CD4-positive, alpha-beta T cell (primary cell): ENCODE results near the gene FADS1. TPM values are rescaled to one million over a fixed set of nuclear protein-coding genes. Genes with fewer than 3 reads are reported as not detected.

ENCODE experiments used
- ATAC-seq: fragments of 200-7000 bp; cut with Tn5 transposase; one replicate; pipeline ENCODE4 v1.10.0; 2022; ENCODE audit warnings: mild to moderate bottlenecking; ENCODE audit not compliant: poor library complexity
- CTCF ChIA-PET: fragments of 350-600 bp; sonication (Branson Sonifier 250); formaldehyde crosslinking; loops from one replicate; lab custom pipeline; 2021; ENCODE audit warnings: antibody characterized with exemption, inconsistent platforms; lab: Charles Lee
- POLR2A ChIA-PET: fragments of 350-600 bp; sonication (Branson Sonifier 250); formaldehyde crosslinking; loops from one replicate; lab custom pipeline; 2021; ENCODE audit warnings: antibody characterized with exemption, inconsistent platforms; lab: Charles Lee
- DNase-seq, 14 experiments: peaks; one replicate each; pipeline ENCODE4 v3.0.0-alpha.2; 2013 to 2020; ENCODE audit warnings: mixed read lengths in 2 of 14
- H3K27ac ChIP-seq, 2 donors: one replicate each; pipeline versions ENCODE4 v1.5.1 to v1.7.0; 2013; ENCODE audit warnings: low read length in 2 of 2, low read depth in 1 of 2, mild to moderate bottlenecking in 1 of 2
- H3K27me3 ChIP-seq, 2 experiments: 1 replicate in 1 of 2; 2 replicates in 1 of 2; pipeline versions ENCODE4 v1.6.1 to v1.7.0; 2013; ENCODE audit warnings: low read length in 2 of 2, control low read depth in 1 of 2, mild to moderate bottlenecking in 1 of 2, moderate library complexity in 1 of 2; ENCODE audit not compliant: insufficient read depth in 2 of 2, control insufficient read depth in 1 of 2
- H3K36me3 ChIP-seq: one replicate; pipeline ENCODE4 v1.6.1; 2013; ENCODE audit warnings: low read length, control low read depth; ENCODE audit not compliant: insufficient read depth
- H3K4me1 ChIP-seq: one replicate; pipeline ENCODE4 v1.6.1; 2013; ENCODE audit warnings: low read length, control low read depth; ENCODE audit not compliant: insufficient read depth
- H3K4me3 ChIP-seq: one replicate; pipeline ENCODE4 v1.5.1; 2013; ENCODE audit warnings: mild to moderate bottlenecking, low read length, moderate library complexity
- H3K9me3 ChIP-seq, 2 experiments: 1 replicate in 1 of 2; 2 replicates in 1 of 2; pipeline versions ENCODE4 v1.6.1 to v1.7.0; 2013; ENCODE audit warnings: low read length in 2 of 2, mild to moderate bottlenecking in 2 of 2, control low read depth in 1 of 2, moderate library complexity in 1 of 2; ENCODE audit not compliant: control insufficient read depth in 1 of 2, insufficient read depth in 1 of 2
- H3K27ac Mint-ChIP-seq: one replicate; pipeline ENCODE4 v1.8.0; 2020; ENCODE audit warnings: mixed read lengths
- H3K27me3 Mint-ChIP-seq: one replicate; pipeline ENCODE4 v1.8.0; 2021; ENCODE audit warnings: mixed read lengths
- H3K36me3 Mint-ChIP-seq: one replicate; pipeline ENCODE4 v1.8.0; 2021; ENCODE audit warnings: low read depth, mixed read lengths
- H3K4me1 Mint-ChIP-seq: one replicate; pipeline ENCODE4 v1.8.0; 2021; ENCODE audit warnings: low read depth, mixed read lengths
- H3K4me3 Mint-ChIP-seq: one replicate; pipeline ENCODE4 v1.8.0; 2020; ENCODE audit warnings: mild to moderate bottlenecking, mixed read lengths
- H3K9me3 Mint-ChIP-seq: one replicate; pipeline ENCODE4 v1.8.0; 2020; ENCODE audit warnings: mixed read lengths
- intact Hi-C, 2 experiments: fragments of 100-400 bp; cut with DNase I in 1 of 2; cut with micrococcal nuclease in 1 of 2; formaldehyde crosslinking; loops; one replicate each; pipeline versions ENCODE4 v1.15.1 to v1.9.0; 2023 to 2025; cut with DNase I, micrococcal nuclease
- total RNA-seq, 174 experiments: library from RNA in 2 of 174; stranded (reverse) in 2 of 174; gene quantifications; one replicate each; pipeline ENCODE4 v1.2.3 and lab custom pipeline; 2021 to 2026
- TF ChIP-seq, protein P1 (sequence below): fragments of 200-600 bp; IDR thresholded peaks from one replicate; pipeline ENCODE4 v1.8.0; 2022; ENCODE audit warnings: antibody characterized with exemption, mild to moderate bottlenecking

FADS1 gene
- total RNA-seq, 2 experiments from 2014 or later, result 0.56 to 0.77 TPM

DNA sequence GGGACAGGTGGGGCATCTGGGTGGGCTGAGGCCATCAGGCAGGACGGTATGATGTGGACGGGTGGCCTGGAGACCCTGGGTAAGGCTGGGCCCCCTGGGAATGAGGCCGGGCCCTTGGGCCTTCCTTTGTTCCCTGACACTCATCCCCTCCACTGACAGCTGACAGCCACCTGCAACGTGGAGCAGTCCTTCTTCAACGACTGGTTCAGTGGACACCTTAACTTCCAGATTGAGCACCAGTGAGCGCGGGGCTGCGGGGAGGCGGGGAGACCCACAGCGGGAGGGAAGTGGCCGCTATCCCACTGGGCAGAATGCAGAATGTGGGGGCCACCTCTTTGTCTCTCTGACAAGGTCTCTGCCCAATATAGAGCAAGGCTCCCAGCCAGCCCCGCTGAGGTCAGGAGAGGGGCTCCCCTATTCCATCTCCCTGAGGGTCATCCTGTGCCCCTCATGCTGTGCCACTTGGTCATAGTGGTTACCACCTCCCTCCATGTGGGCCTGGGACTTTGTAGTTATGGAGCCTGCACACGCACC, 46.8 kb upstream of the FADS1 start:
- Mint-ChIP-seq H3K27me3 (no peaks in the 10 kb centered on the region), H3K4me1 (no peaks in the 10 kb centered on the region), H3K27ac (no peak overlapping the region), H3K36me3 (no peaks in the 10 kb centered on the region), H3K9me3 (no peaks in the 10 kb centered on the region), H3K4me3 (no peak overlapping the region)
- H3K27ac ChIP-seq, result no peak overlapping the region
- POLR2A ChIA-PET, result no interaction called here
- DNase-seq (no peak), ATAC-seq (no peak)
- H3K27me3 ChIP-seq, result no peaks in the 10 kb centered on the region
- TF ChIP-seq, protein P1, sequence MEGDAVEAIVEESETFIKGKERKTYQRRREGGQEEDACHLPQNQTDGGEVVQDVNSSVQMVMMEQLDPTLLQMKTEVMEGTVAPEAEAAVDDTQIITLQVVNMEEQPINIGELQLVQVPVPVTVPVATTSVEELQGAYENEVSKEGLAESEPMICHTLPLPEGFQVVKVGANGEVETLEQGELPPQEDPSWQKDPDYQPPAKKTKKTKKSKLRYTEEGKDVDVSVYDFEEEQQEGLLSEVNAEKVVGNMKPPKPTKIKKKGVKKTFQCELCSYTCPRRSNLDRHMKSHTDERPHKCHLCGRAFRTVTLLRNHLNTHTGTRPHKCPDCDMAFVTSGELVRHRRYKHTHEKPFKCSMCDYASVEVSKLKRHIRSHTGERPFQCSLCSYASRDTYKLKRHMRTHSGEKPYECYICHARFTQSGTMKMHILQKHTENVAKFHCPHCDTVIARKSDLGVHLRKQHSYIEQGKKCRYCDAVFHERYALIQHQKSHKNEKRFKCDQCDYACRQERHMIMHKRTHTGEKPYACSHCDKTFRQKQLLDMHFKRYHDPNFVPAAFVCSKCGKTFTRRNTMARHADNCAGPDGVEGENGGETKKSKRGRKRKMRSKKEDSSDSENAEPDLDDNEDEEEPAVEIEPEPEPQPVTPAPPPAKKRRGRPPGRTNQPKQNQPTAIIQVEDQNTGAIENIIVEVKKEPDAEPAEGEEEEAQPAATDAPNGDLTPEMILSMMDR, result no peak
- no peaks in the 10 kb centered on the region for H3K36me3 ChIP-seq
- intact Hi-C loops, result loop anchor here in 1 of 2 experiments (5.0 kb wide), 1 partner anchor 59 kb away; no protein-coding TSS in a partner anchor
- H3K4me3 ChIP-seq, result no peak overlapping the region
- no peaks in the 10 kb centered on the region for H3K4me1 ChIP-seq
- H3K9me3 ChIP-seq, result no peaks in the 10 kb centered on the region
- CTCF ChIA-PET, result interaction anchor here (0.7 kb wide), 1 partner anchor 188 kb away, joined by 4 read pairs; no protein-coding TSS in a partner anchor

DNA sequence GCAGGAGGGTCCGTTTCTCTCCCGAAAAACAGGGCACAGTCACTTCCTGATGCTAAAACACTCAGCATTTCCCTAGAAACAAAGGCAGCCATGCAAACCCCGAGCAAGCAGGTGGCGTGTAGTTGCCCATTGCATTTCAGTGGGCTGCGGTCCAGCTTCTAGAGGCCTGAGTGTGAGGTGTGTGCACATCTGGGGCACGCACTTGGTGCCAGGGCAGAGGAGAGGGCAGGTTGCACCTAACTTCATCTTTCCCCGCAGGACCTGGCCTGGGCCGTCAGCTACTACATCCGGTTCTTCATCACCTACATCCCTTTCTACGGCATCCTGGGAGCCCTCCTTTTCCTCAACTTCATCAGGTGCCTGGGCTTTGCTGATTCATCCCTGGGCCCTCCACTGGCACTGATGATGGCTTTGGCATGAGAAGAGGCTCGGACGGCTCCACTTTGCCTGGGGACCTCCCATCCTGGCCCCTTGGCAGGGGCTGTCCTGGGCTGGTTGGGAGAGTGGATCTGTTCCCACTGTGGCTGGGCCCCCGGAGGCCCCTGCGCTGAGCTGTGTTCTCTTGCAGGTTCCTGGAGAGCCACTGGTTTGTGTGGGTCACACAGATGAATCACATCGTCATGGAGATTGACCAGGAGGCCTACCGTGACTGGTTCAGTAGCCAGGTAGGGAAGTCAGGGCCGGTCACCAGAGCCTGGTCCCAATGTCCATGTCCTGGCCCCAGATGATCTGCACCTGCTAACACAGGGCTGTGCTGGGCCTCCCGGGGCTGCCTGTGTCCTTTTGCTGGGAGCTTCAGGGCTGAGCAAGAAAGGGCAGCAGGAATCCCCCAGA, 46.1 kb upstream of the FADS1 start:
- ATAC-seq (no peak), DNase-seq (no peak)
- intact Hi-C loops, result loop anchor here in 1 of 2 experiments (5.0 kb wide), 1 partner anchor 59 kb away; no protein-coding TSS in a partner anchor
- no peak overlapping the region for H3K4me3 ChIP-seq
- H3K36me3 ChIP-seq, result no peaks in the 10 kb centered on the region
- no peaks in the 10 kb centered on the region for H3K4me1 ChIP-seq
- no peaks in the 10 kb centered on the region for H3K36me3 Mint-ChIP-seq
- no peaks in the 10 kb centered on the region for H3K27me3 Mint-ChIP-seq
- H3K27ac Mint-ChIP-seq, result no peak overlapping the region
- ChIA-PET POLR2A (no interaction called here), CTCF (no interaction called here)
- H3K27me3 ChIP-seq, result no peaks in the 10 kb centered on the region
- no peaks in the 10 kb centered on the region for H3K9me3 ChIP-seq
- TF ChIP-seq, protein P1, result no peak
- H3K9me3 Mint-ChIP-seq, result no peaks in the 10 kb centered on the region
- H3K4me1 Mint-ChIP-seq, result no peaks in the 10 kb centered on the region
- no peak overlapping the region for H3K27ac ChIP-seq
- H3K4me3 Mint-ChIP-seq, result no peak overlapping the region

DNA sequence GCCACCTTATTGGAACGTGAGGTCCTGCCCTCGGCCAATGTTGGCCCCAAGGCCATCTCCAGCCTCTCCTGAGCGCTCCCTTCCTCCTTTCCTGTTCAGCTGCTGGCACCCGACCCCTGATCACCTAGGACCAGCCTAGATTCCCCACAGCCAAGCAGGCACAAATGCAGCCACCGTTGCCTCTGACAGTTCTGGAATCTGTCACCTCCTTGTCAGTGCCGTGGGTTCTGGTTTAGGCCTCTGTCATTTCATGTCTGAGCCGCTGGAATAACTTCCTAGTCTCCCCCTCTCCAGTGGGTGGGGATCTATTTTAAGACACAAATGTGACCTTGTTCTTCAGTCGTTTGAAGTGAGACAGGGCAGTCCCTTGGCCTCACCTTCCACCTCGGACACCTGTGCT, 44.8 kb upstream of the FADS1 start:
- no peaks in the 10 kb centered on the region for H3K36me3 Mint-ChIP-seq
- ATAC-seq, result no peak
- CTCF ChIA-PET, result no interaction called here

More for the DNA sequence above, 44.8 kb upstream of the FADS1 start:
- Histone ChIP-seq H3K4me1 (no peaks in the 10 kb centered on the region), H3K4me3 (no peak overlapping the region), H3K27me3 (no peaks in the 10 kb centered on the region), H3K36me3 (no peaks in the 10 kb centered on the region), H3K9me3 (no peaks in the 10 kb centered on the region), H3K27ac (no peak overlapping the region)
- Mint-ChIP-seq H3K27ac (no peak overlapping the region), H3K27me3 (no peaks in the 10 kb centered on the region), H3K9me3 (no peaks in the 10 kb centered on the region), H3K4me3 (no peak overlapping the region), H3K4me1 (no peaks in the 10 kb centered on the region)
- no peak for DNase-seq
- intact Hi-C loops, result loop anchor here in 1 of 2 experiments (5.0 kb wide), 1 partner anchor 61 kb away; no protein-coding TSS in a partner anchor
- TF ChIP-seq, protein P1, result no peak
- POLR2A ChIA-PET, result no interaction called here
